ENCODE results near the gene ATP10A.

The ATP10A gene

GRCh38 chr15:25876231-25877140, 13.4 kb upstream of the ATP10A start:
- no peak overlapping the region for H3K4me3 ChIP-seq (ENCODE audit: low read depth, low read length)
- no peak for TF ChIP-seq CTCF (IDR thresholded peaks at IDR 0.05; ENCODE audit: control insufficient read depth, extremely low read depth, insufficient read depth)
- DNase-seq (ENCODE audit: low read depth) = no peak

GRCh38 chr15:25875566-25875965, 12.4 kb upstream of the ATP10A start:
- no peak for TF ChIP-seq CTCF (IDR thresholded peaks at IDR 0.05; ENCODE audit: control insufficient read depth, extremely low read depth, insufficient read depth)
- DNase-seq (ENCODE audit: low read depth) = no peak
- no peak overlapping the region for H3K4me3 ChIP-seq (ENCODE audit: low read depth, low read length)

- no peak for DNase-seq (ENCODE audit: low read depth)
- TF ChIP-seq CTCF (IDR thresholded peaks at IDR 0.05; ENCODE audit: control insufficient read depth, extremely low read depth, insufficient read depth) = no peak
- H3K4me3 ChIP-seq (ENCODE audit: low read depth, low read length) = no peak overlapping the region
Observed at GRCh38 chr15:25874379-25874778, 11.3 kb upstream of the ATP10A start.

- TF ChIP-seq CTCF (IDR thresholded peaks at IDR 0.05; ENCODE audit: control insufficient read depth, extremely low read depth, insufficient read depth) = no peak
- no peak overlapping the region for H3K4me3 ChIP-seq (ENCODE audit: low read depth, low read length)
- DNase-seq (ENCODE audit: low read depth) = no peak
Observed at GRCh38 chr15:25871403-25871802, 8.3 kb upstream of the ATP10A start.

GRCh38 chr15:25870938-25871337, 7.8 kb upstream of the ATP10A start:
- no peak for TF ChIP-seq CTCF (IDR thresholded peaks at IDR 0.05; ENCODE audit: control insufficient read depth, extremely low read depth, insufficient read depth)
- H3K4me3 ChIP-seq (ENCODE audit: low read depth, low read length) = no peak overlapping the region
- no peak for DNase-seq (ENCODE audit: low read depth)

- no peak for TF ChIP-seq CTCF (IDR thresholded peaks at IDR 0.05; ENCODE audit: control insufficient read depth, extremely low read depth, insufficient read depth)
- no peak for DNase-seq (ENCODE audit: low read depth)
- no peak overlapping the region for H3K4me3 ChIP-seq (ENCODE audit: low read depth, low read length)
Observed at GRCh38 chr15:25869701-25870100, 6.6 kb upstream of the ATP10A start.

GRCh38 chr15:25866874-25867273, 3.7 kb upstream of the ATP10A start:
- DNase-seq (ENCODE audit: low read depth) = no peak
- TF ChIP-seq CTCF (IDR thresholded peaks at IDR 0.05; ENCODE audit: control insufficient read depth, extremely low read depth, insufficient read depth) = no peak
- no peak overlapping the region for H3K4me3 ChIP-seq (ENCODE audit: low read depth, low read length)

Measured in LNCaP clone FGC (cell line).